T-helper 2 cell (primary cell): Measurements from ENCODE around the gene FDX1.

Experiments
- DNase-seq, 5 experiments: peaks; one replicate each; pipeline versions ENCODE4 v3.0.0 to v3.0.0-alpha.2; 2012 to 2022

Gene FDX1

GRCh38 chr11:110513259-110513801, 83.6 kb downstream of the FDX1 start:
- no peak for DNase-seq

- DNase-seq: no peak
Observed at GRCh38 chr11:110513846-110514437, 84.2 kb downstream of the FDX1 start.
